Ovary (tissue), 3 donors: Measurements from ENCODE around the gene NEK1.

Experiments used
- EP300 ChIP-seq: sonication (generic); formaldehyde crosslinking; IDR thresholded peaks from one replicate; pipeline ENCODE4 v1.6.1; 2017; ENCODE audit warnings: antibody characterized with exemption
- POLR2A ChIP-seq: fragments of 450-650 bp; IDR thresholded peaks from one replicate; pipeline ENCODE4 v1.6.1; 2017; ENCODE audit warnings: antibody characterized with exemption, mild to moderate bottlenecking, moderate library complexity
- TF ChIP-seq, protein P1 (sequence below), 3 donors: fragments of 450-650 bp in 2 of 3; fragments of 200-600 bp in 1 of 3; IDR thresholded peaks; one replicate each; pipeline versions ENCODE4 v1.5.1 to v1.8.0; 2016 to 2022; ENCODE audit warnings: antibody characterized with exemption in 3 of 3, mild to moderate bottlenecking in 1 of 3
- donor health status: DM: no; HTN: no; CAD: no.

DNA sequence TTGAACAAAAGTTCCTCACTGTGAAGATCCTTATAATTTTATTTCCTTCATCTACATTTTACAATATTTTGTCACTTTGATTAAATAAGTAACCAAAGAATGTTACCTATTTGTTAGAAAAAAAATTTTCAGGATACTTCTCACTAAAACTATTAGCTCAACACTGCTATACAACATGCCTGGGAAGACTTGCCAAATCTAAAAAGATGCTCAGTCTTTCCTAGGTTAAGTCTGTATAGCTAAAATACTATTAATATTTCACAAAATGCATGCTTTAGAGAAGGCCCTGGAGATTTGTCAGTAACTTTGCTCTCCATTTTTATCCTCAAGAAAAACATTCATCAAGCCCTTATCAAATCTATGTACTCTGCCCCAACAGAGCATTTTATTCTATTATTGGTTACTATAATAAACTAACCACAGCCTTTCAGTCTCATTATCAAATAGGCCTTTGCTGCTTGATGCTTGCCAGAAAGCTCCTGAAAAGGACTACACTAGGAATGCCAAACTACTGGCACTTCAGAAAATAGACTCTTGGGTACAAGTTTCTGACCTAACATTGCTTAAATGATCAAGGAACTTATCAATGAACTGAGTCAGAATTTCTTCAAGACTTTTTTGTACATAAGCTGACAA is 17.7 kb downstream of the NEK1 start:
- no peak for TF ChIP-seq EP300
- TF ChIP-seq, protein P1, sequence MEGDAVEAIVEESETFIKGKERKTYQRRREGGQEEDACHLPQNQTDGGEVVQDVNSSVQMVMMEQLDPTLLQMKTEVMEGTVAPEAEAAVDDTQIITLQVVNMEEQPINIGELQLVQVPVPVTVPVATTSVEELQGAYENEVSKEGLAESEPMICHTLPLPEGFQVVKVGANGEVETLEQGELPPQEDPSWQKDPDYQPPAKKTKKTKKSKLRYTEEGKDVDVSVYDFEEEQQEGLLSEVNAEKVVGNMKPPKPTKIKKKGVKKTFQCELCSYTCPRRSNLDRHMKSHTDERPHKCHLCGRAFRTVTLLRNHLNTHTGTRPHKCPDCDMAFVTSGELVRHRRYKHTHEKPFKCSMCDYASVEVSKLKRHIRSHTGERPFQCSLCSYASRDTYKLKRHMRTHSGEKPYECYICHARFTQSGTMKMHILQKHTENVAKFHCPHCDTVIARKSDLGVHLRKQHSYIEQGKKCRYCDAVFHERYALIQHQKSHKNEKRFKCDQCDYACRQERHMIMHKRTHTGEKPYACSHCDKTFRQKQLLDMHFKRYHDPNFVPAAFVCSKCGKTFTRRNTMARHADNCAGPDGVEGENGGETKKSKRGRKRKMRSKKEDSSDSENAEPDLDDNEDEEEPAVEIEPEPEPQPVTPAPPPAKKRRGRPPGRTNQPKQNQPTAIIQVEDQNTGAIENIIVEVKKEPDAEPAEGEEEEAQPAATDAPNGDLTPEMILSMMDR (IDR thresholded peaks at IDR 0.05): no peak
- TF ChIP-seq POLR2A: no peak
